ENCODE data around the gene RAPGEF4.

RAPGEF4 gene

DNA sequence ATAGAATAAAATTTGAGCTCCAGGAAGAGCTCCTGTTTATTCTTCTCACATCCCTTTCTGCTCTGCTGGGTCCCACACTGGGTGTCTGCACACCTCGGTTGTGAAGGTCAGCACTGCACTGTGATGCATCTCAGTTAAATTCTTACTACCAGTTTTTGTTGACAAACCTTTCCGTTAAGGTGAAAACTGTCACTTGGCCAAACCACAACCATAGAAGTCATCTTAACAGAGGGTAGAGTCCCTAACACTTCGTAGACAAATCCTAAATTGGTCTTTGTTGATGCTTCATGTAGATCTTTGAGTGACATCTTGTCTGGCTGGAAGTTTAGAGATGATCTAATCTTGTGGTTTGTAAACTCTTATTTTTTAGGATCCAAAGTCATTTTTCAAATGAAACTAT, 172.6 kb downstream of the RAPGEF4 start:
- H3K9me3 Mint-ChIP-seq = no peaks in the 10 kb centered on the region
- H3K4me1 Mint-ChIP-seq = peaks cover 13% of the 10 kb centered on the region
- H3K4me3 Mint-ChIP-seq = no peak overlapping the region
- no peak for ATAC-seq
- H3K27me3 Mint-ChIP-seq = no peaks in the 10 kb centered on the region
- DNase-seq = no peak
- no peak overlapping the region for H3K27ac Mint-ChIP-seq

DNA sequence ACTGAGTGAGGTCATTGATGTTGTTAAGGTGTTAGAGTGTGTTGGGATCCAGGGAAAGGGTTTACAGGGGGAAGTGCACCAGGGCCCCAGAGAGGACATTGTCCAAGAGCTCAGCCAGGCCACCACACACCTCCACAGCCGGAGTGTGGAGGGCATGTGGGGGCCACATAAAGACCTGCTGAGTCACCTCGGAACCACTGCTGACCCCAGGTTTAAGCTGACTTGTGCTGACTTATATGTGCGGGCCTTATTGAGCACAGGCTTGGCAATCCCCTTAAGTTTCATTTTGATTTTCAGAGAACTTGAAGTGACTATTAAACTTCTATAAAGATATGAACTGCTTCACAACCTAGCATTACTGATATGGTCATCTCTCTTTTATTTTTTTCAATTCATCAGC, 173.8 kb downstream of the RAPGEF4 start:
- Mint-ChIP-seq H3K4me1 (peaks cover 14% of the 10 kb centered on the region), H3K9me3 (no peaks in the 10 kb centered on the region), H3K4me3 (no peak overlapping the region), H3K27me3 (no peaks in the 10 kb centered on the region), H3K27ac (no peak overlapping the region)
- no peak for ATAC-seq
- no peak for DNase-seq

DNA sequence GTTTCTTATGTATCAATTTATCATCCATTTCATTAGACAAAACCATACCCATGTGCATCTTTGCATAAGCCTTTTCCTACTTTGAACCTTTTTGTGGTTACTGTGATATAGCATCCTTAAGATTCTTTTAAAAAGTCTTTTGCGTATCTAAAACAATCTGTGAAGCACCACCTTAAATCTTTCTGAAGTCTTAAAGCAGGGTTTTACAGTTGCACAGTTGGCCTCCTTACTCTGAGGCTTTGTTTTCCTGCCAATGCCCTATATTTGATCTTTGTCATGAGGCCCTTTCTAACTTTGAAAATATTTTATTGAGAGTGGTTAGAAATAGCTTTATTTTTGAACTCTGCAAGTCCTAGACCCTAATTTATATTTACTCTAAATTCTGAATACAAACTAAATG, 176.6 kb downstream of the RAPGEF4 start:
- H3K27me3 Mint-ChIP-seq = no peaks in the 10 kb centered on the region
- ATAC-seq = no peak

DNA sequence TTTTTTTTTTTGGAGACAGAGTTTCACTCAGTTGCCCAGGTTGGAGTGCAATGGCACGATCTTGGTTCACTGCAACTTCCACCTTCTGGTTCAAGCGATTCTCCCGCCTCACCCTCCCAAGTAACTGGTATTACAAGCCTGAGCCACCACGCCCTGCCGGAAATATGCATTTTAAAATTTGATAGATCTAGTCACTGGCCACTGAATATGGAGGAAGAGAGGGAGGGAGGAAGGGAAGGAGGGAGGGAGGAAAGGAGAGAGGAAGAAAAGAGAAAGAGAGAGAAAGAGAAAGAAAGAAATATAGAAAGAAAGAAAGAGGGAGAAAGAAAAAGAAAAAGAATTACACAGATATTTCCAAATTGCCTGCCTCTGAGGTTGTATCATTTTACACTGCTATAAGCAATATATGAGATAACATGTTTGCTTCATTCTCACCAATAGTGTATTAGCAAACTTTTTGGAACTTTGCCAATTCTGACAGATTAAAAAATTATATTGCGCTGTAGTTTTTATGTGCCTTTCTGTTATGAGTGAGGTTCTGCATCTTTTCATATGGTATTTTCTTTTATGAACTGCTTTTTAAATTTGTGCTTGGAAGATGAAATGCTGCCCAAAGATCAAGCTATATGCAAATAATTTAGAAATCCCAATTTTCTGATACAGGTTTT, 178.8 kb downstream of the RAPGEF4 start:
- DNase-seq (no peak), ATAC-seq (no peak)
- Mint-ChIP-seq H3K27ac (no peak overlapping the region), H3K4me1 (peaks cover 10% of the 10 kb centered on the region), H3K4me3 (no peak overlapping the region), H3K27me3 (no peaks in the 10 kb centered on the region), H3K9me3 (no peaks in the 10 kb centered on the region)

More for the DNA sequence above, 176.6 kb downstream of the RAPGEF4 start:
- no peak overlapping the region for H3K4me3 Mint-ChIP-seq
- DNase-seq = no peak
- no peaks in the 10 kb centered on the region for H3K9me3 Mint-ChIP-seq
- H3K4me1 Mint-ChIP-seq = peaks cover 14% of the 10 kb centered on the region
- no peak overlapping the region for H3K27ac Mint-ChIP-seq

DNA sequence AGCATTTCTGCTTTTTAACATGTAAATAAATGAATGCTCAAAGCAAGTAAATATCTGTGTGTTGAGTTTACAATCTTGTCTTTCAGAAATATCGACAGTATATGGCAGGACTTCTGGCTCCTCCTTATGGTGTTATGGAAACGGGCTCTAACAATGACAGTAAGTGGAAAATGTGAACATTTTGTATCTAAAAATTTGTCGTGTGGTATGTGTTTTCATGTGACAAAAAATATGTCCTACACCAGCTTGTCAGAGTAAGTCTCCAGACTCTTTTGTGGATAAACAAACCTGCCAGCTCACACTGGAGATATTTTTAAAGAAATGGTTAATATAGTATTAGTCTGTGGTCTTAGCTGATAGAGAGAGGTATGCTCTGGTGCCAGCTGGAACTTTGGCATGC, 182.1 kb downstream of the RAPGEF4 start:
- Mint-ChIP-seq H3K4me3 (no peak overlapping the region), H3K4me1 (peaks cover 7% of the 10 kb centered on the region), H3K27me3 (no peaks in the 10 kb centered on the region), H3K9me3 (no peaks in the 10 kb centered on the region), H3K27ac (no peak overlapping the region)
- ATAC-seq (no peak), DNase-seq (no peak)

DNA sequence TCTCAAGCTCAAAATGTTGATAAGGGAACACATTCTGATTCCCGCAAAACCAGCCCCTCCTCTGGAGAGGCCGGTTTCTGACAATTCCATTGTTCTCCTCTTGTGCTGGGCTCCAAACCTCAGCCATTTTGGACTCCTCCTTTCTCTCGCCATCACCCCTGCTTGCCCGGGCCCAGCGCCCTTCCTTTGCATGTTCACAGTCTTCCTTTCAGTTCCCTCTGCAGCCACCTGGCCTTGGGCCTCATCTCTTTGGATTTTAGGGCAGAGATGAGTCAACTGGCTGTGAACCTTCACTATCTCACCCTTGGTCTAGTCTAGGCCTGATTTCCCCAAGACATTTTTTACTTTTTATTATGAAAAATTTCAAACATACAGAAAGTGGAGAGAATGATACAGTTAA, 184.1 kb downstream of the RAPGEF4 start:
- H3K27me3 Mint-ChIP-seq = no peaks in the 10 kb centered on the region
- no peaks in the 10 kb centered on the region for H3K9me3 Mint-ChIP-seq
- H3K27ac Mint-ChIP-seq = no peak overlapping the region
- DNase-seq = no peak
- no peak for ATAC-seq
- peaks cover 6% of the 10 kb centered on the region for H3K4me1 Mint-ChIP-seq
- H3K4me3 Mint-ChIP-seq = no peak overlapping the region

DNA sequence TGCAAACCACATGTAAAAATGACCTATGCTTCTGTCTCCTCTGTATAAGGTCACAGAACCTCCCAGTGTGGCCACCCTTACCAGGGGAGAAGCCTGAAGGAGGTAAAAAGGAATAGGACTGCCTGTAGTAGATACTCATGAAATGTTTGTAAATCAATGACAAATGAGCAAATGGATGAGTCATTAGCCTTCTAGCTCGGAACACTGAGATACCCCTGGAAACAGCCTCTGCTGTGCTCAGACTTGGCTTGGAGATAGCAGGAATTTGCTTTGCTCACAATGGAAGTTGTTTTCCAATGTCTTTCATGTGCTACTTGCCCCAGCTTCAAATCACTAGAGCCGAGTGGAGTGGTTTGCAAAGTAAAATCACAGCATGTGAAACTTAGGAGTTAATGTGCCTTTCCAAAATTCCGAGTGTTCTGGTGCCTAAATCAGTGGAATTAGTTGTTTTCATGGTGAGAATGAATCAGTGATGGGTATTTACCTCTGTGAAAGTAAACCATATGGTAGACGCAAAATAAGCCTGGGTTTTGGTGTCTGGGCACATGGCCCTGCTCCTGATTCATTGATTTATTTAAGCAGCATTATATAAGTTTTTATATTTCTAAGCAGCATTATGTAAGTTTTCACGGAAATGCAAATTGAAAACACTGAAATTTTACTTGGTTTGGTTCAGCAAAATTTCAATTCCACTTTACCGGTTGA, 186.0 kb downstream of the RAPGEF4 start:
- H3K27ac Mint-ChIP-seq = no peak overlapping the region
- ATAC-seq (no peak), DNase-seq (no peak)
- no peak overlapping the region for H3K4me3 Mint-ChIP-seq
- peaks cover 6% of the 10 kb centered on the region for H3K4me1 Mint-ChIP-seq
- H3K27me3 Mint-ChIP-seq = peaks cover 8% of the 10 kb centered on the region
- H3K9me3 Mint-ChIP-seq = no peaks in the 10 kb centered on the region

DNA sequence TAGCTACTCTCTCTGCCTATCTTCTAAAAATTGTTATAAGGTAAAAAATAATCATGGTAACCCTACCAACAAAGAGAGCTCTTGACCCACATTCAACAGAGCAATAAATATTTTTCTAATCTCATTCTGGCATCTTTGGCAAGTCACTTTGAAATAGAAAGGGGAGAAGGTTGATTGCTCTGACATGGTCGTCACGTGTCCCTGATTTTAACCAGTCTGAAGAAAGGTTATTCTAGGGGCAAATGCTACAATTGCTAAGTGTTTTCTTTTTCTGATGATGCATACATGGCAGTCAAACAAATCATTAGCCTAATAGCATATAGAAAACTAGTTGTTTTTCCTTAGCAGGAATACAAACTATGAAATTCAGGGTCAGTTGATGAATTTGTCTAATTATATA, 186.7 kb downstream of the RAPGEF4 start:
- DNase-seq (no peak), ATAC-seq (no peak)
- Mint-ChIP-seq H3K27me3 (peaks cover 8% of the 10 kb centered on the region), H3K4me1 (peaks cover 6% of the 10 kb centered on the region), H3K27ac (no peak overlapping the region), H3K9me3 (no peaks in the 10 kb centered on the region), H3K4me3 (no peak overlapping the region)

DNA sequence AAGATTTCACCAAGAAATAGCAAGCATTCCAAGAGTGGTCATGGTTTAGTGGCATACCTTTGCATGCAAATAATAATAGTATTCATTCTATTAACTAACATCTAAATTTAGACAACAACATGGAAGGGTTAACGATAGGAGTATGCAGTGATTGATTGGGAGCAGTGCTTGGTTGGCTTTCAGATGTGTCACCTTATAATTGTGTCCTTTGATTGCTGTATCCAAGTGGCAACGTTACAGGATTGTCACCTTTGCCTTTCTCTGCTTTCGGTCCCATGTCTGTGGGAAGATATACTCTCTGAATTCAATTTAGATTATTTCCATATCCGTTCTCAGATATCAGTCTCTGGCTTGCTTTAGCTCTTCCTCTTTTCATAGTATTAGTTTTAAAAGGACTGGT, 187.2 kb downstream of the RAPGEF4 start:
- ATAC-seq = no peak
- DNase-seq = no peak
- Mint-ChIP-seq H3K4me1 (peaks cover 6% of the 10 kb centered on the region), H3K4me3 (no peak overlapping the region), H3K27me3 (peaks cover 8% of the 10 kb centered on the region), H3K27ac (no peak overlapping the region), H3K9me3 (no peaks in the 10 kb centered on the region)

DNA sequence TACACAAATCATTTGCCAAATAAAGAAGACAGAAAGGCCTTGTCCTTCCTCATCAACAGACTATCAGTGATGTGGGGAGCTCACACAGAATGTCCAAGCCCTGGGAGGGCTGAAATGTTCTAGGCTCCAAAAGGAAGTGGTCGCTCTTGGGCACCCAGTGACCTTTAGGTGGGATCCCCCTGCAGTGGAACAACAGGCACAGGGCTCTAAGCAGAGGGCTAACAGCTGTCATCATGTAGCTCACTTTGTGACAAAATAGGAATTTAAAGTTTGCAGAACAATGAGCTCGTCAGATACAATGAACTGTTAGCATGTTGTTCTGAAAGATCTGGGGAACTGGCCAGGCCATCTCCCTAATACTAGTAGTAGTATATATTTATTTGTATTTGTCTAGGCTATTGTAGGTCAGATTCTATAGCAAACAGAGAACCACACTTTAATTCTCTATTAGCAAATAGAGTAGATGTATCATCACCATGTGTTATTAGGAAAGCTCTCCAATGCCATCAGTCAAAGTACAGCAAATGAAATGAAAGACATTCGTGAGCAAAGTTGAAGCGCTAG, 188.5 kb downstream of the RAPGEF4 start:
- Mint-ChIP-seq H3K4me1 (peaks cover 6% of the 10 kb centered on the region), H3K27me3 (peaks cover 8% of the 10 kb centered on the region), H3K27ac (no peak overlapping the region), H3K4me3 (no peak overlapping the region), H3K9me3 (no peaks in the 10 kb centered on the region)
- DNase-seq (no peak), ATAC-seq (no peak)

DNA sequence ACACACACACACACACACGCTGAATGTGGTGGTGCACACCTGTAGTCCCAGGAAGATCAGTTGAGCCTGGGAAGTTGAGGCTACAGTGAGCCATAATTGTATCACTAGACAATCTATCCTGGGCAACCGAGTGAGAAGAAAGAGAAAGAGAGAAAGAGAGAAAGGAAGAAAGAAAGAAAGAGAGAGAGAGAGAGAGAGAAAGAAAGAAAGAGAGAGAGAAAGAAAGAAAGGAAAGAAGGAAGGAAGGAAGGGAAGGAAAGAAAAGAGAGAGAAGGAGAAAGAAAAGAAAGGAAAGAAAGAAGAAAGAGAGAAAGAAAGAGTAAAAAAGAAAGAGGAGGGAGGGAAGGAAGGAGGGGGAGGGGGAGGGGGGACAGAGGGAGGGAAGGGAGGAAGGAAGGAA, 190.0 kb downstream of the RAPGEF4 start:
- DNase-seq = no peak
- no peaks in the 10 kb centered on the region for H3K9me3 Mint-ChIP-seq
- no peak overlapping the region for H3K27ac Mint-ChIP-seq
- no peak for ATAC-seq
- H3K27me3 Mint-ChIP-seq = peaks cover 14% of the 10 kb centered on the region
- peaks cover 6% of the 10 kb centered on the region for H3K4me1 Mint-ChIP-seq
- H3K4me3 Mint-ChIP-seq = no peak overlapping the region

DNA sequence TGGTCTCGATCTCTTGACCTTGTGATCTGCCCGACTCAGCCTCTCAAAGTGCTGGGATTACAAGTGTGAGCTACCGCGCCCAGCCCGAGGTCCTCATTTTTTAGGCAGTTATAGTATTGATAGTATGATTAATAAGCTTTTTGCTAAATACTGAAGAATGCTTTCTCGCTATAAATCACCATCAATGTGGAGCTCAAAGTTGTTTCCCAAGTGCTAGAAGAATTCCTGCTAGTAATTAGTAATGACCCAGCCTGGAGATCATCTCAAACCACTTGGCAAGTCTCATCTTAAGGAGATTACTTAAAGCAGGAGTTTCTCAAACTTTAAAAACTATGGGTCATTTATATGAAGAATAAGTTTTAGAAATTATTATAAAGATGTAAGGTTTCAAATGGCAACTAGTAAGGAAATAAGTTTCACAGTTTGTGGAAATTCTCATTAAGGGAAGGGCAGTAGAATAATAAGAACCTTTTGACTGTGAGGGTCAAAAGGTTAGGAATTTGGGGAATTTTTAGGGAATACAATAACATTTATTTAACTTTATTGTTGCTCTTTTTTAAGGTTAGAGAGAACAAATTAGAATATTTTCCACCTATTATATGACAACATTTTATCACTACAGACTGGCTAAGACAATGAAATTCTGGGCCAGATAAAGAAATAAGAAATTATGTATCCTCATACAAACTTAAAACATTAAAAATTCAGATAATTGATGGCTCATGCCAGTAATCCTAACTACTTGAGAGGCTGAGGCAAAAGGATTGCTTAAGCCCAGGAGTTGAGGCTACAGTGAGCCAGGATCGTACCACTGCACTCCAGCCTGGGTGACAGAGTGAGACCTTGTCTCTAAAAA, 191.4 kb downstream of the RAPGEF4 start:
- H3K4me1 Mint-ChIP-seq = peaks cover 15% of the 10 kb centered on the region
- H3K4me3 Mint-ChIP-seq = no peak overlapping the region
- H3K9me3 Mint-ChIP-seq = no peaks in the 10 kb centered on the region
- H3K27ac Mint-ChIP-seq = no peak overlapping the region
- DNase-seq = no peak
- peaks cover 16% of the 10 kb centered on the region for H3K27me3 Mint-ChIP-seq
- ATAC-seq = no peak

DNA sequence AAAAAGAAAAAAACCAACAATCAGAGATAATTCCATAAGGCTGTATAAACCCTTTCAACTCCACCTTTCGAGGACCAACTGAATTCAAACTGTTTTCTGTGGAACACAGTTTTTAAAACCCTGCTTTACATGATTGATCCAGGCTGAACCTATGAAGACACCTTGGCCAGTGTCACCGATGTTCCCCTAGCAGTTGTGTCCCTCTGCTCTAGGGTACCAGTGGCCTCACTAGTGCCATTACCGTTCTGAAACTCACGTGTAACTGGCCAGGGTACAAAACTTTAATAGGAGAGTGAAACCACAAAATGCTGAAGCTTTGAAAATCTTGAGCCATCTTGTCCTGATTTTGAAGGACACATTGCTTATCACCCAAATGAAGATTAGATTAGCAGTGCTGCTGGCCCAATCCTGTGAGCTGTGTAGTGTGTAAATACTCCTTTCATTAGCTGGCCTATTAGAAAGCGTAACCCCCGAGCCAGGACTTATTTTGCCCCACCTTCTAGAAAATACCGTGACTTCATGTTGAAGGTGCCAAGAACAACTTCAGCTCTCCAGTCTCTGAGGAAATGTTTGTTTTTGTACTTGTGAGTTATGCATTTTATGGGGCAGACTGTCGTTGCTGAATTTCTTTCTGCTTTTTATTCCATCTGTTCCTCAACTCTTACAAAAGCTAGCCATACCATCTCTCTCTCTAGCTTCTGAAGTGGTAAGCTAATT, 192.2 kb downstream of the RAPGEF4 start:
- DNase-seq (no peak), ATAC-seq (no peak)
- Mint-ChIP-seq H3K4me1 (peaks cover 20% of the 10 kb centered on the region), H3K4me3 (no peak overlapping the region), H3K9me3 (no peaks in the 10 kb centered on the region), H3K27me3 (peaks cover 16% of the 10 kb centered on the region), H3K27ac (no peak overlapping the region)

DNA sequence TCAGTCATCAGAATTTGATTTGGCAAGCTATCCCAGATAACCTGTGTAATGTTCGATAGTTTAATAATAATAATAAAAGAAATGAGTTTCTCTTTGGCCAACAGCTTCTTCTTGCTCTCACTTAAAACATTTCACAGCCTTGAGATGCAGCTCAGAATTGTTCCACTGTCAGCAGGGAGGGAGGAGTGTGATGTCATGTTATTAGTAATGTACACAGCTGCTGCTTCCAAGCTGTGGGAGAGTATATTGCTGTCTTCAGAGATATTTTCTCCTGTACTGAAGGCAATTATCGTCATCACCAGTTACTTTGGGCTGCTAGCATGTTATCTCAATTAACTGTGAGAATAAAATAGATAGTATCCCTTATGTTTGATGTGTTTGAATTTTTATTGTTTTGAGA, 193.1 kb downstream of the RAPGEF4 start:
- H3K27me3 Mint-ChIP-seq = peaks cover 16% of the 10 kb centered on the region
- peaks cover 19% of the 10 kb centered on the region for H3K4me1 Mint-ChIP-seq
- no peak for DNase-seq
- no peak overlapping the region for H3K27ac Mint-ChIP-seq
- no peak for ATAC-seq
- H3K9me3 Mint-ChIP-seq = no peaks in the 10 kb centered on the region
- H3K4me3 Mint-ChIP-seq = no peak overlapping the region

DNA sequence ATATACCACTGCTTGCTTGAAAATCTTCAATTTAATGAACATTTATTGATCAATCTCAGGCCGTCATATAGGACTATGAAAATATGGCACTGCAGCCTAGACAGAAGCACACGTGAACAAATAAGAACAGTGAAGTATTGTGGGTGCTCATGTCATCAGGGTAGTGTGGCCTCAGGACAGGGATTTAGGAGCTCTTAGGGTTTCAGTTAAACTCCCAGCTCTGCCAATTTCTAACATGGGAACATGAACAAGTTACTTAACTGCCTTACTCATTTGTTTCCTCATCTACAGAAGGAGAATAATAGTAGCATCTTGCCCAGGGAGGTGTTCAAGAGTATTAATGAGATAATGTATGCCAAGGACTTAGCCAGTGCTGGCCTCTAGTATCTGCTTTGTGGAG, 194.0 kb downstream of the RAPGEF4 start:
- Mint-ChIP-seq H3K9me3 (no peaks in the 10 kb centered on the region), H3K27me3 (peaks cover 16% of the 10 kb centered on the region), H3K4me3 (no peak overlapping the region), H3K27ac (no peak overlapping the region), H3K4me1 (peaks cover 14% of the 10 kb centered on the region)
- DNase-seq (no peak), ATAC-seq (no peak)

Data from stimulated activated naive CD8-positive, alpha-beta T cell treated with anti-CD3 and anti-CD28 coated beads, Interleukin-15, amount 100 ng/mL, for 72 hours (primary cell).